Vagina (tissue), 2 donors: ENCODE data around the gene POU6F2. TPM values are rescaled to one million over a fixed set of nuclear protein-coding genes. Genes with fewer than 3 reads are reported as not detected.

Experiments
- DNase-seq, 2 donors: peaks; one replicate each; pipeline ENCODE4 v3.0.0-alpha.2; 2017; ENCODE audit errors: extremely low spot score in 2 of 2
- H3K27ac ChIP-seq: fragments of 200-600 bp; sonication (generic); one replicate; pipeline ENCODE4 v1.5.1; 2019
- H3K27me3 ChIP-seq: fragments of 200-600 bp; sonication (generic); one replicate; pipeline ENCODE4 v1.5.1; 2019
- H3K36me3 ChIP-seq, 2 donors: fragments of 200-600 bp; sonication (generic); one replicate each; pipeline ENCODE4 v1.5.1; 2017 to 2019
- H3K4me1 ChIP-seq: fragments of 200-600 bp; sonication (generic); one replicate; pipeline ENCODE4 v1.5.1; 2019
- H3K4me3 ChIP-seq, 2 donors: fragments of 200-600 bp; sonication (generic); 1 replicate in 1 of 2; 2 replicates in 1 of 2; pipeline ENCODE4 v1.5.1; 2016 to 2019
- H3K9me3 ChIP-seq: fragments of 200-600 bp; sonication (generic); one replicate; pipeline ENCODE4 v1.5.1; 2019
- POLR2A ChIP-seq, 2 donors: fragments of 450-650 bp; IDR thresholded peaks; one replicate each; pipeline ENCODE4 v1.6.1; 2017; ENCODE audit warnings: antibody characterized with exemption in 2 of 2, mild to moderate bottlenecking in 2 of 2, moderate library complexity in 2 of 2
- POLR2AphosphoS5 ChIP-seq, 2 donors: sonication (generic); formaldehyde crosslinking; IDR thresholded peaks; one replicate each; pipeline ENCODE4 v1.9.0; 2017; ENCODE audit warnings: antibody characterized with exemption in 2 of 2, mild to moderate bottlenecking in 2 of 2, low read depth in 1 of 2; ENCODE audit not compliant: insufficient read depth in 1 of 2
- intact Hi-C: fragments of 100-400 bp; cut with DNase I; formaldehyde crosslinking; loops from one replicate; pipeline ENCODE4 v1.15.1; 2023
- total RNA-seq: library from RNA; depleted of rRNA; stranded (reverse); fragments of >200 nt; gene quantifications from one replicate; pipeline ENCODE4 v1.2.3, GENCODE V29; 2016
- TF ChIP-seq, protein P1 (sequence below), 3 experiments: fragments of 450-650 bp in 2 of 3; fragments of 200-600 bp in 1 of 3; sonication (generic) in 1 of 3; IDR thresholded peaks; one replicate each; pipeline ENCODE4 v1.5.1; 2017 to 2019; ENCODE audit warnings: antibody characterized with exemption in 3 of 3, mild to moderate bottlenecking in 2 of 3, moderate library complexity in 2 of 3

The POU6F2 gene
- total RNA-seq, 1 donor from 2014 or later = not detected

DNA sequence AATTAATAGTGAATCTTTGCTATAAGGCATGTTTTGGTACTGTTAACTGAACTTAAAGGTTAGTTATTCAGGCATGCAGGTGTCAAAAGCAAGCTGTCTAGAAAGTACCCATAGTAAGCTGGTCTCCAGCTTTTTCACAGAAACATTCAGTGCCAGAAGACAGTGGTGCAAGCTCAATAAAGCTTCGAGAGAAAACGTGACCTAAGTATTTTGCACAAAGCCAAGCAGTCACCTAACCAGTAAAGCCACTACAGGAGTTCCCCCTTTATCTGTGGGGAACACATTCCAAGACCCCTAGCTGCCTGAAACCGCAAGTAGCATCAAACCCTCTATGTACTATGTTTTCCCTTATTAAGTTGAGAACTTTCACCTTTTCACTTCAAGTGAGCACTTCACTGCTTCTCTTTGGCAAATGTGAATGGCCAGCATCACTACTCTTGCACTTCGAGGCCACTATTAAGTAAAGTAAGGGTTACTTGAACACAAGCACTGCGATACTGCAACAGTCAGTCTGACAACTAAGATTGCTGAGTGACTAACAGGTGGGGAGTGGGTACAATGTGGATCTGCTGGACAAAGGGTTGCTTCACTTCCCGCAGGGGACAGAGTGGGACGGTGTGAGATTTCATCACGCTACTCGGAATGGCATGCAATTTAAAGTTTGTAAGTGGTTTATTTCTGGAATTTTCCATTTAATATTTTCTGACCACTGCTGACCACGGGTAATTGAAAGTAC lies 334.7 kb downstream of the POU6F2 start:
- Histone ChIP-seq H3K4me1 (no peaks in the 10 kb centered on the region), H3K4me3 (no peak overlapping the region), H3K27me3 (no peaks in the 10 kb centered on the region), H3K9me3 (no peaks in the 10 kb centered on the region), H3K27ac (no peak overlapping the region), H3K36me3 (no peaks in the 10 kb centered on the region)
- TF ChIP-seq POLR2A (IDR thresholded peaks at IDR 0.05) = no peak
- TF ChIP-seq, protein P1, sequence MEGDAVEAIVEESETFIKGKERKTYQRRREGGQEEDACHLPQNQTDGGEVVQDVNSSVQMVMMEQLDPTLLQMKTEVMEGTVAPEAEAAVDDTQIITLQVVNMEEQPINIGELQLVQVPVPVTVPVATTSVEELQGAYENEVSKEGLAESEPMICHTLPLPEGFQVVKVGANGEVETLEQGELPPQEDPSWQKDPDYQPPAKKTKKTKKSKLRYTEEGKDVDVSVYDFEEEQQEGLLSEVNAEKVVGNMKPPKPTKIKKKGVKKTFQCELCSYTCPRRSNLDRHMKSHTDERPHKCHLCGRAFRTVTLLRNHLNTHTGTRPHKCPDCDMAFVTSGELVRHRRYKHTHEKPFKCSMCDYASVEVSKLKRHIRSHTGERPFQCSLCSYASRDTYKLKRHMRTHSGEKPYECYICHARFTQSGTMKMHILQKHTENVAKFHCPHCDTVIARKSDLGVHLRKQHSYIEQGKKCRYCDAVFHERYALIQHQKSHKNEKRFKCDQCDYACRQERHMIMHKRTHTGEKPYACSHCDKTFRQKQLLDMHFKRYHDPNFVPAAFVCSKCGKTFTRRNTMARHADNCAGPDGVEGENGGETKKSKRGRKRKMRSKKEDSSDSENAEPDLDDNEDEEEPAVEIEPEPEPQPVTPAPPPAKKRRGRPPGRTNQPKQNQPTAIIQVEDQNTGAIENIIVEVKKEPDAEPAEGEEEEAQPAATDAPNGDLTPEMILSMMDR (IDR thresholded peaks at IDR 0.05) = no peak
- TF ChIP-seq POLR2AphosphoS5 (IDR thresholded peaks at IDR 0.05; ENCODE audit: insufficient read depth in 1 of 2, low read depth in 1 of 2) = no peak
- intact Hi-C loops = no loop called here
- no peak for DNase-seq

DNA sequence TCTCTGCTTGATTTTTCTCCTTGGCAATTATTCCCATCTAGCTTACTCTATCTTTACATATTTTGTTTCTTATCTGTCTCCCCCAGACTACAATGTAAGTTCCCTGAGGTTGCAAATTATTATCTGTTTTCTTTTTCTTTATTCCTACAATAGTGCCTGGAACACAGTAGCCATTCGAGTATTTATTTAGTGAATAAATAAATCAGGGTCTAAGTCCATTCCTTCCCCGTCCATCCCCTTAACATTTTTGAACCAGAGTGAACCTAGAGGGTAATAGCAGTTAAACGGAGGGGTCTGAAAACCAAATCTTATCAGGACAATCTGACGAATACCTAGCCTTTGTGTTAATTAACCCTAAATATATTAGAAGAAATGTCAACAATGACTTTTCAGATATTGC lies 335.7 kb downstream of the POU6F2 start:
- Histone ChIP-seq H3K27ac (no peak overlapping the region), H3K36me3 (no peaks in the 10 kb centered on the region), H3K9me3 (no peaks in the 10 kb centered on the region), H3K27me3 (no peaks in the 10 kb centered on the region), H3K4me3 (no peak overlapping the region), H3K4me1 (no peaks in the 10 kb centered on the region)
- no peak for DNase-seq
- TF ChIP-seq, protein P1 (IDR thresholded peaks at IDR 0.05) = no peak
- no peak for TF ChIP-seq POLR2AphosphoS5 (IDR thresholded peaks at IDR 0.05; ENCODE audit: insufficient read depth in 1 of 2, low read depth in 1 of 2)
- intact Hi-C loops = no loop called here

DNA sequence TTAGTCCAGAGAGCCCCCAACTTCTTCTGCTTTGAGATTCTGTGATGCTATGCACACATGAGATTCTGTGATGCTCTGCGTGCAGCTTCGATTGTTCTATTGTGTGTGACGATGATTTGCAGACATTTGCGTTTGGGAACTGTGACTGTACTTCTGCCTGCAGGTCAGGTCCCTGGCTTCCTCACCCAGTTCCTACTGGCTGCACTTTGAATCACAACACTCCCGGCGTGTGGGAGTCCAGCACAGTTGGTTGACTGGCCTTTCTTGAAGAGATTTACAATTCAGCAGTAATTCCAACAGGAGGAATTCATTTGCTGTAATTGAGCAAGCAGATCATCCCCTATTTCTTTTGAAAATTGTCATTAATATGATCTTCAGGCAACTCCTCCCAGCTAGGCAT lies 336.3 kb downstream of the POU6F2 start:
- no peak for TF ChIP-seq POLR2A (IDR thresholded peaks at IDR 0.05)
- TF ChIP-seq POLR2AphosphoS5 (IDR thresholded peaks at IDR 0.05; ENCODE audit: insufficient read depth in 1 of 2, low read depth in 1 of 2) = no peak
- TF ChIP-seq, protein P1 (IDR thresholded peaks at IDR 0.05) = no peak
- Histone ChIP-seq H3K4me1 (no peaks in the 10 kb centered on the region), H3K27me3 (no peaks in the 10 kb centered on the region), H3K36me3 (no peaks in the 10 kb centered on the region), H3K27ac (no peak overlapping the region), H3K9me3 (no peaks in the 10 kb centered on the region), H3K4me3 (no peak overlapping the region)
- DNase-seq = no peak
- intact Hi-C loops = no loop called here

DNA sequence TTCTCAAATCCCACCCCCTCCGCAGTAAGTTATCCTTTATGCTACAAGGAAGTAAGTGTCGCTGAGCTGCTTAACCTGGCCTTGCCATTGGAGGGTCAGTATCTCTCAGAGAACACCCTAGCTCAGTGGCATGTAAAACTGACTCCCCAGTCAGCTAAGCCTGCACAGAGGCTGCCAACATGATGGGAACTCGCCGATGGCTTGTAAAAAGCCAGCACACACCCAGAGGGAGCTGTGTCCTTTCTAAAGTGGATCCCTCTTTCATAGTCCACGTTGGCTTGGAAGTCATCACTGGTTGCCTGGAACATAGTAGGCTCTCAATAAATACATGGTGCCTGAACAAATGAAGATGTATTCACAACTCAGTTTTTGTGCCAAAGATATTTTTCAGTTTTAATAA lies 339.4 kb downstream of the POU6F2 start:
- Histone ChIP-seq H3K9me3 (no peaks in the 10 kb centered on the region), H3K36me3 (no peaks in the 10 kb centered on the region), H3K27ac (no peak overlapping the region), H3K4me3 (no peak overlapping the region), H3K4me1 (no peaks in the 10 kb centered on the region), H3K27me3 (no peaks in the 10 kb centered on the region)
- TF ChIP-seq POLR2AphosphoS5 (IDR thresholded peaks at IDR 0.05; ENCODE audit: insufficient read depth in 1 of 2, low read depth in 1 of 2) = no peak
- TF ChIP-seq, protein P1 (IDR thresholded peaks at IDR 0.05) = no peak
- TF ChIP-seq POLR2A (IDR thresholded peaks at IDR 0.05) = no peak
- intact Hi-C loops = no loop called here
- no peak for DNase-seq

DNA sequence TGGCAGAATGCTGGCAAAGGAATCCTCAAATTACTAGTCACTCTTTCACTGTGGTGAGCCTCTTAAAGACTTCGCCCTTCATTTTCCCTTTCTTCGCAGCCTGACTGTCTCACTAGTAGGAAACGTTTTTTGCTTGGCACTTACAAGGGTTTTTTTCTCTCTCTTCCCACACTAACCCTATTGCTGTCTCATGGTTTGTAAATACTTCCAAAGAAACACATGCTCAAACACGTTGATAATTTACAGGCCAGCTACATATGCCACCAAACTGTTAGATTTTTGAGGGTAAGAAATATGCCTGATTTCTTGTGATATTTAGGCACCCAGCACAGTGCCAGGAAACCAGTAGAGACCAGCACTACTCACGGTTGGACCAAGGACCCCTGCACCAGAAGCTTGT lies 340.2 kb downstream of the POU6F2 start:
- DNase-seq = no peak
- H3K36me3 ChIP-seq = no peaks in the 10 kb centered on the region
- H3K4me1 ChIP-seq = no peaks in the 10 kb centered on the region
- no peak overlapping the region for H3K4me3 ChIP-seq
- intact Hi-C loops = no loop called here
- no peak overlapping the region for H3K27ac ChIP-seq
- H3K9me3 ChIP-seq = no peaks in the 10 kb centered on the region
- TF ChIP-seq POLR2A (IDR thresholded peaks at IDR 0.05) (no peak), POLR2AphosphoS5 (IDR thresholded peaks at IDR 0.05; ENCODE audit: insufficient read depth in 1 of 2, low read depth in 1 of 2) (no peak)
- TF ChIP-seq, protein P1 (IDR thresholded peaks at IDR 0.05) = no peak
- H3K27me3 ChIP-seq = no peaks in the 10 kb centered on the region
